Fibroblast of lung (primary cell): Measurements from ENCODE around the gene C9orf50. TPM values are rescaled to one million over a fixed set of nuclear protein-coding genes. Genes with fewer than 3 reads are reported as not detected.

Experiments used
- DNase-seq, 2 donors: peaks; one replicate each; pipeline versions ENCODE4 v3.0.0 to v3.0.0-alpha.2; 2010; ENCODE audit warnings: low read depth in 2 of 2
- H2AFZ ChIP-seq: 2 replicates; pipeline ENCODE4 v1.5.1; 2012; ENCODE audit warnings: low read length, control low read depth, inconsistent platforms
- H3K27ac ChIP-seq: 2 replicates; pipeline ENCODE4 v1.5.1; 2011; ENCODE audit warnings: low read length, control low read depth; ENCODE audit not compliant: insufficient read depth
- H3K27me3 ChIP-seq: 2 replicates; pipeline ENCODE4 v1.5.1; 2011; ENCODE audit warnings: mild to moderate bottlenecking, low read length; ENCODE audit not compliant: control insufficient read depth, insufficient read depth
- H3K36me3 ChIP-seq: 2 replicates; pipeline ENCODE4 v1.5.1; 2011; ENCODE audit warnings: low read length; ENCODE audit not compliant: control insufficient read depth, insufficient read depth
- H3K4me1 ChIP-seq: 2 replicates; pipeline ENCODE4 v1.5.1; 2011; ENCODE audit warnings: low read length; ENCODE audit not compliant: control insufficient read depth, insufficient read depth; ENCODE audit errors: extremely low read depth
- H3K4me2 ChIP-seq: 2 replicates; pipeline ENCODE4 v1.5.1; 2011; ENCODE audit warnings: low read length, control low read depth; ENCODE audit not compliant: insufficient read depth; ENCODE audit errors: extremely low read depth
- H3K4me3 ChIP-seq, 4 experiments: fragments of 200-600 bp in 1 of 4; sonication (generic) in 1 of 4; replicated peaks in 1 of 4; 2 replicates each; pipeline ENCODE4 v1.5.1; 2011 to 2016; ENCODE audit warnings: low read length in 4 of 4, low read depth in 3 of 4, mild to moderate bottlenecking in 3 of 4, control low read depth in 2 of 4, inconsistent platforms in 1 of 4, mixed read lengths in 1 of 4; ENCODE audit not compliant: insufficient read depth in 1 of 4; ENCODE audit errors: control extremely low read depth in 1 of 4
- H3K79me2 ChIP-seq: 2 replicates; pipeline ENCODE4 v1.5.1; 2012; ENCODE audit warnings: mild to moderate bottlenecking, low read length, inconsistent platforms; ENCODE audit not compliant: control insufficient read depth, insufficient read depth
- H3K9ac ChIP-seq: 2 replicates; pipeline ENCODE4 v1.5.1; 2011; ENCODE audit warnings: mild to moderate bottlenecking, low read length, control low read depth; ENCODE audit not compliant: insufficient read depth
- H3K9me3 ChIP-seq: 2 replicates; pipeline ENCODE4 v1.5.1; 2012; ENCODE audit warnings: low read depth, low read length; ENCODE audit not compliant: control insufficient read depth, insufficient read depth
- H4K20me1 ChIP-seq: 2 replicates; pipeline ENCODE4 v1.5.1; 2011; ENCODE audit warnings: low read length; ENCODE audit not compliant: control insufficient read depth, insufficient read depth; ENCODE audit errors: extremely low read depth
- EZH2 ChIP-seq: IDR thresholded peaks from 2 replicates; pipeline ENCODE4 v1.5.1; 2012; ENCODE audit warnings: low read length, control low read depth, mild to moderate bottlenecking; ENCODE audit errors: missing control alignments
- polyA plus RNA-seq, 2 donors: library from polyadenylated mRNA; depleted of rRNA in 1 of 2; stranded (reverse) in 1 of 2; unstranded in 1 of 2; fragments of >200 nt; gene quantifications; 2 replicates each; pipeline ENCODE4 v1.2.1, GENCODE V29; 2011 to 2012; ENCODE audit warnings: missing spikeins in 1 of 2
- total RNA-seq: library from RNA; depleted of rRNA; stranded (reverse); fragments of >200 nt; gene quantifications from 2 replicates; pipeline ENCODE4 v1.2.1, GENCODE V29; 2014
- TF ChIP-seq, protein P1 (sequence below), 2 donors: IDR thresholded peaks in 1 of 2; conservative IDR thresholded peaks in 1 of 2; 1 replicate in 1 of 2; 2 replicates in 1 of 2; pipeline ENCODE4 v1.5.1; 2011 to 2012; ENCODE audit warnings: low read length in 2 of 2, control low read depth in 1 of 2, inconsistent platforms in 1 of 2, low read depth in 1 of 2, mild to moderate bottlenecking in 1 of 2

The C9orf50 gene
- total and polyA plus RNA-seq, 2 donors (not counting 1 experiment from before 2014, with no cell fraction given): 0.16 to 0.17 TPM

DNA sequence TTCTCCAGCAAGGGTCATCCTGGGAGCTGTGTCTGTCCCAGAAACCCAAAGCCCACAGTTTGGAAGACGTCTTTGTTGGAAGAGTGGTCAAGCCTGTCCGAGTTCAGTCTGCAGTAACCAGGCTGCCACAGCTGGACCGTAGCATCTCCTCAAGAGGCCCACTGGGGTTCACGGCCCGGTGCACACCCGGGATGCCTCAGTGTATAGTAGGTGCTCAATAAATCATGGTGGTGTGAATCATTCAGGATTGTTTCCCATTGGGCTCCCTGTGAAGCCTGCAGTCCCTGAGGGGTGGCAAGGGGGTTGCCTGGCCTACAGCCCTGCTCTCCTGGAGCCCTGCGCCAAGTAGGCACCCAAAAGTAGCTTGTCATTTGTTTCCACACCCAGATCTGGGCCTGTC, 34.3 kb upstream of the C9orf50 start:
- no peaks in the 10 kb centered on the region for H3K36me3 ChIP-seq
- no peak overlapping the region for H3K4me3 ChIP-seq
- H4K20me1 ChIP-seq: no peaks in the 10 kb centered on the region
- no peak overlapping the region for H2AFZ ChIP-seq
- H3K79me2 ChIP-seq: no peaks in the 10 kb centered on the region
- no peak for DNase-seq
- no peak overlapping the region for H3K4me2 ChIP-seq
- H3K27ac ChIP-seq: no peak overlapping the region
- TF ChIP-seq, protein P1, sequence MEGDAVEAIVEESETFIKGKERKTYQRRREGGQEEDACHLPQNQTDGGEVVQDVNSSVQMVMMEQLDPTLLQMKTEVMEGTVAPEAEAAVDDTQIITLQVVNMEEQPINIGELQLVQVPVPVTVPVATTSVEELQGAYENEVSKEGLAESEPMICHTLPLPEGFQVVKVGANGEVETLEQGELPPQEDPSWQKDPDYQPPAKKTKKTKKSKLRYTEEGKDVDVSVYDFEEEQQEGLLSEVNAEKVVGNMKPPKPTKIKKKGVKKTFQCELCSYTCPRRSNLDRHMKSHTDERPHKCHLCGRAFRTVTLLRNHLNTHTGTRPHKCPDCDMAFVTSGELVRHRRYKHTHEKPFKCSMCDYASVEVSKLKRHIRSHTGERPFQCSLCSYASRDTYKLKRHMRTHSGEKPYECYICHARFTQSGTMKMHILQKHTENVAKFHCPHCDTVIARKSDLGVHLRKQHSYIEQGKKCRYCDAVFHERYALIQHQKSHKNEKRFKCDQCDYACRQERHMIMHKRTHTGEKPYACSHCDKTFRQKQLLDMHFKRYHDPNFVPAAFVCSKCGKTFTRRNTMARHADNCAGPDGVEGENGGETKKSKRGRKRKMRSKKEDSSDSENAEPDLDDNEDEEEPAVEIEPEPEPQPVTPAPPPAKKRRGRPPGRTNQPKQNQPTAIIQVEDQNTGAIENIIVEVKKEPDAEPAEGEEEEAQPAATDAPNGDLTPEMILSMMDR (conservative IDR thresholded peaks at IDR 0.05 in 1 of 2, IDR thresholded peaks at IDR 0.05 in 1 of 2; ENCODE audit: low read depth in 1 of 2, low read length in 2 of 2): no peak
- TF ChIP-seq EZH2: no peak
- peaks cover 6% of the 10 kb centered on the region for H3K4me1 ChIP-seq
- H3K9me3 ChIP-seq: no peaks in the 10 kb centered on the region
- H3K27me3 ChIP-seq: no peaks in the 10 kb centered on the region
- no peak overlapping the region for H3K9ac ChIP-seq

DNA sequence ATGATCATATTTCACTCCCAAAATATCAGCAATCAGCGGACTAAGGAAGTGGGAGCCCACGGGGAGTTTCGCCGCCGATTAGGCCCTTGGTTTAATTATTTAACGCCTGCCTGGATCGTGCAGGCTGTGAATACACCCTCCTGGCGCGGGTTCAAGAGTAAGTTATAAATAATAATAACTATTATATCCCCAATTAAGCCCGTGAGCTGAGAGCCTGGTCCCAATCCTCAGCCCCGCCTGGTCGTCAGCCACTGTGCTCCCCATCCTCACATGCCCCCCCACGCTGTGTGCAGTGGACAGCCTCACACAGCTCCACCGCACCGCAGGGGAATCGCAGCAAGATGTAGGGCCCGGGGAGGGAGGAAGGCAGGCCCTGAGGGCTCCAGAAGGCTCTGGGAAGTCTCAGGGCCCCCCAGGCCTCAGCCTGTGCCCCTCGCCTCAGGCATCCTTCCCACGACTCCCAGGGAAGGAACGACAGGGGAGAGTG, 33.7 kb upstream of the C9orf50 start:
- H3K9me3 ChIP-seq: no peaks in the 10 kb centered on the region
- H3K4me2 ChIP-seq: no peak overlapping the region
- no peak for TF ChIP-seq EZH2
- TF ChIP-seq, protein P1 (conservative IDR thresholded peaks at IDR 0.05 in 1 of 2, IDR thresholded peaks at IDR 0.05 in 1 of 2; ENCODE audit: low read depth in 1 of 2, low read length in 2 of 2): no peak
- H3K4me1 ChIP-seq: peaks cover 11% of the 10 kb centered on the region
- no peaks in the 10 kb centered on the region for H3K79me2 ChIP-seq
- H3K27ac ChIP-seq: no peak overlapping the region
- H4K20me1 ChIP-seq: no peaks in the 10 kb centered on the region
- no peaks in the 10 kb centered on the region for H3K27me3 ChIP-seq
- H3K4me3 ChIP-seq: no peak overlapping the region
- no peaks in the 10 kb centered on the region for H3K36me3 ChIP-seq
- no peak overlapping the region for H3K9ac ChIP-seq
- no peak overlapping the region for H2AFZ ChIP-seq
- DNase-seq: no peak

GRCh38 chr9:129653823-129654553, 33.1 kb upstream of the C9orf50 start:
- no peaks in the 10 kb centered on the region for H3K9me3 ChIP-seq
- no peak overlapping the region for H3K4me3 ChIP-seq
- no peaks in the 10 kb centered on the region for H3K36me3 ChIP-seq
- H3K9ac ChIP-seq: no peak overlapping the region
- peaks cover 15% of the 10 kb centered on the region for H3K4me1 ChIP-seq
- H3K4me2 ChIP-seq: no peak overlapping the region
- DNase-seq: no peak
- H4K20me1 ChIP-seq: no peaks in the 10 kb centered on the region
- H3K27ac ChIP-seq: no peak overlapping the region
- H3K79me2 ChIP-seq: no peaks in the 10 kb centered on the region
- no peaks in the 10 kb centered on the region for H3K27me3 ChIP-seq
- H2AFZ ChIP-seq: no peak overlapping the region
- TF ChIP-seq EZH2: no peak
- TF ChIP-seq, protein P1 (conservative IDR thresholded peaks at IDR 0.05 in 1 of 2, IDR thresholded peaks at IDR 0.05 in 1 of 2; ENCODE audit: low read depth in 1 of 2, low read length in 2 of 2): no peak
